GM12878 (cell line): Measurements from ENCODE around the gene MICALL2. TPM values are rescaled to one million over a fixed set of nuclear protein-coding genes. Genes with fewer than 3 reads are reported as not detected.

ENCODE experiments used
- ATAC-seq: fragments of 200-7000 bp; cut with Tn5 transposase; 3 replicates; pipeline ENCODE4 v1.9.1; 2020; ENCODE audit warnings: mild to moderate bottlenecking, moderate library complexity
- BruUV-seq: library from RNA; stranded (reverse); fragments of 400-500 nt; replicated peaks from 2 replicates; lab custom pipeline; 2021; lab: Mats Ljungman, UMichigan
- CTCF ChIA-PET: fragments of 300-600 bp; sonication (Branson Sonifier 250); formaldehyde crosslinking; extraction: SDS; loops from one replicate; lab custom pipeline; 2021; ENCODE audit warnings: inconsistent platforms; lab: Yijun Ruan, JAX
- POLR2A ChIA-PET: fragments of 350-600 bp; formaldehyde crosslinking; extraction: SDS; loops from one replicate; lab custom pipeline; 2021; ENCODE audit warnings: inconsistent platforms; lab: Charles Lee
- RAD21 ChIA-PET: fragments of 300-600 bp; sonication (Branson Sonifier 250); formaldehyde crosslinking; loops from one replicate; lab custom pipeline; 2023; ENCODE audit warnings: antibody characterized with exemption; ENCODE audit not compliant: unreplicated experiment; lab: Charles Lee
- SMC1A ChIA-PET: fragments of 300-600 bp; sonication (Branson Sonifier 250); formaldehyde crosslinking; loops from one replicate; lab custom pipeline; 2023; ENCODE audit not compliant: unreplicated experiment, uncharacterized antibody; lab: Charles Lee
- DNase-seq: peaks from one replicate; pipeline ENCODE4 v3.0.0-alpha.2; 2011; ENCODE audit warnings: low read depth, low spot score
- FAIRE-seq: peaks from 3 replicates; lab custom pipeline; 2011; peaks lifted over from hg19 to GRCh38; lab: Jason Lieb, UNC
- H2AFZ ChIP-seq: 2 replicates; pipeline ENCODE4 v1.6.0; 2011; ENCODE audit warnings: low read depth, low read length, control low read depth; ENCODE audit not compliant: control insufficient read depth
- H3K27ac ChIP-seq: 2 replicates; pipeline ENCODE4 v1.5.1; 2011; ENCODE audit warnings: control low read depth; ENCODE audit not compliant: control insufficient read depth, insufficient read depth
- H3K27me3 ChIP-seq, 2 experiments: replicated peaks in 1 of 2; 2 replicates each; pipeline versions ENCODE4 v1.6.0 to v1.6.1; 2011; ENCODE audit warnings: low read length in 1 of 2; ENCODE audit not compliant: control insufficient read depth in 2 of 2, insufficient read depth in 2 of 2
- H3K36me3 ChIP-seq, 2 experiments: 2 replicates each; pipeline ENCODE4 v1.5.1; 2011; ENCODE audit warnings: low read length in 1 of 2; ENCODE audit not compliant: control insufficient read depth in 2 of 2, insufficient read depth in 2 of 2
- H3K4me1 ChIP-seq: 2 replicates; pipeline ENCODE4 v1.6.1; 2011; ENCODE audit warnings: mild to moderate bottlenecking, low read length, moderate library complexity, mixed read lengths; ENCODE audit not compliant: control insufficient read depth, insufficient read depth
- H3K4me2 ChIP-seq: 2 replicates; pipeline ENCODE4 v1.6.0; 2011; ENCODE audit warnings: control low read depth; ENCODE audit not compliant: control insufficient read depth, insufficient read depth
- H3K4me3 ChIP-seq: fragments of 200-600 bp; sonication (generic); 2 replicates; pipeline ENCODE4 v1.5.1; 2016
- H3K79me2 ChIP-seq: 2 replicates; pipeline ENCODE4 v1.6.0; 2011; ENCODE audit warnings: low read length; ENCODE audit not compliant: control insufficient read depth, insufficient read depth
- H3K9ac ChIP-seq: 2 replicates; pipeline ENCODE4 v1.8.0; 2011; ENCODE audit warnings: low read length, control low read depth, mixed read lengths; ENCODE audit not compliant: control insufficient read depth, insufficient read depth
- H3K9me3 ChIP-seq: replicated peaks from 3 replicates; pipeline ENCODE4 v1.5.1; 2011; ENCODE audit warnings: mild to moderate bottlenecking, low read length; ENCODE audit not compliant: control insufficient read depth, insufficient read depth
- H4K20me1 ChIP-seq: 2 replicates; pipeline ENCODE4 v1.6.0; 2011; ENCODE audit not compliant: control insufficient read depth, insufficient read depth
- CBX3 ChIP-seq: fragments of 200-600 bp; sonication (generic); IDR thresholded peaks from 2 replicates; pipeline ENCODE4 v1.6.1; 2016; ENCODE audit warnings: low read depth, borderline replicate concordance
- DPF2 ChIP-seq: fragments of 450-650 bp; IDR thresholded peaks from 2 replicates; pipeline ENCODE4 v1.6.1; 2017; ENCODE audit warnings: mild to moderate bottlenecking
- ETV6 ChIP-seq, 2 experiments: fragments of 450-650 bp in 1 of 2; IDR thresholded peaks in 1 of 2; conservative IDR thresholded peaks in 1 of 2; 2 replicates each; pipeline ENCODE4 v1.6.1; 2014; ENCODE audit warnings: antibody characterized with exemption in 1 of 2, borderline replicate concordance in 1 of 2, low read depth in 1 of 2, mild to moderate bottlenecking in 1 of 2, moderate library complexity in 1 of 2
- LARP7 ChIP-seq: fragments of 450-650 bp; IDR thresholded peaks from 2 replicates; pipeline ENCODE4 v1.6.1; 2017; ENCODE audit warnings: mild to moderate bottlenecking
- NR2F1 ChIP-seq: fragments of 450-650 bp; conservative IDR thresholded peaks from 2 replicates; pipeline ENCODE4 v1.6.1; 2017; ENCODE audit warnings: mild to moderate bottlenecking
- RAD51 ChIP-seq: fragments of 450-650 bp; IDR thresholded peaks from 2 replicates; pipeline ENCODE4 v1.6.1; 2016; ENCODE audit warnings: moderate library complexity, mild to moderate bottlenecking, inconsistent platforms
- RELA ChIP-seq: fragments of 450-650 bp; IDR thresholded peaks from 2 replicates; pipeline ENCODE4 v1.8.0; 2014; ENCODE audit warnings: borderline replicate concordance; ENCODE audit not compliant: partially characterized antibody
- SREBF1 ChIP-seq: IDR thresholded peaks from 2 replicates; pipeline ENCODE4 v1.6.1; 2012; ENCODE audit warnings: mild to moderate bottlenecking, low read length
- SREBF2 ChIP-seq: IDR thresholded peaks from 2 replicates; pipeline ENCODE4 v1.6.1; 2012; ENCODE audit warnings: mild to moderate bottlenecking, low read length
- SRF ChIP-seq, 2 experiments: IDR thresholded peaks; 2 replicates each; pipeline ENCODE4 v1.6.1; 2011; ENCODE audit warnings: low read depth in 2 of 2, low read length in 2 of 2, mild to moderate bottlenecking in 1 of 2, moderate library complexity in 1 of 2
- TCF12 ChIP-seq: IDR thresholded peaks from 2 replicates; pipeline ENCODE4 v1.6.1; 2011; ENCODE audit warnings: low read depth, mild to moderate bottlenecking, low read length
- ZBTB11 ChIP-seq: fragments of 450-650 bp; formaldehyde crosslinking; IDR thresholded peaks from 2 replicates; pipeline ENCODE4 v1.5.0; 2022; ENCODE audit warnings: mild to moderate bottlenecking, missing genetic modification characterization
- ZNF207 ChIP-seq: fragments of 450-650 bp; IDR thresholded peaks from 2 replicates; pipeline ENCODE4 v1.6.1; 2014; ENCODE audit warnings: antibody characterized with exemption, mild to moderate bottlenecking, borderline replicate concordance
- WGBS: methylation state at CpG from one replicate; pipeline ENCODE4 v1.1.6; 2016; ENCODE audit warnings: low lambda C conversion rate; ENCODE audit not compliant: insufficient replicate concordance, insufficient coverage; ENCODE audit errors: missing lambda C conversion rate; 5-methylcytosine and 5-hydroxymethylcytosine counted together
- in situ Hi-C: fragments of 300-500 bp; cut with MboI; formaldehyde crosslinking; loops from 9 replicates; pipeline ENCODE4 v1.14.3; 2018; ENCODE audit warnings: mixed read lengths
- intact Hi-C: fragments of 100-400 bp; cut with micrococcal nuclease; formaldehyde crosslinking; loops from one replicate; pipeline ENCODE4 v1.14.2; 2022; ENCODE audit not compliant: unreplicated experiment
- polyA plus RNA-seq, 11 experiments: library from polyadenylated mRNA; depleted of rRNA in 4 of 11; unstranded in 6 of 11; stranded (reverse) in 5 of 11; fragments of >200 nt; fragmentation: Nextera tagmentation in 4 of 11; fragmentation: Illumina TruSeq in 1 of 11; extraction: Ambion mirVana in 4 of 11; extraction: Trizol in 1 of 11; gene quantifications; 1 replicate in 1 of 11; 2 replicates in 10 of 11; pipeline versions ENCODE4 v1.2.1 to v1.2.3, GENCODE V29; 2011 to 2016; ENCODE audit warnings: inconsistent platforms in 2 of 11, missing spikeins in 2 of 11, low read depth in 1 of 11
- total RNA-seq, 4 experiments: library from RNA; depleted of rRNA in 3 of 4; stranded (reverse); fragments of >200 nt in 3 of 4; fragmentation: Illumina TruSeq in 1 of 4; extraction: Trizol in 1 of 4; gene quantifications; 2 replicates each; pipeline versions ENCODE4 v1.2.1 to v1.2.3, GENCODE V29; 2013 to 2021
- TF ChIP-seq, protein P1 (sequence below): fragments of 450-650 bp; IDR thresholded peaks from 2 replicates; pipeline ENCODE4 v1.6.1; 2017; ENCODE audit warnings: low read depth, mild to moderate bottlenecking, moderate library complexity

The MICALL2 gene
- total and polyA plus RNA-seq, 10 of the 15 experiments (the other 5 are each of a cell fraction or from before 2014, with no cell fraction given): 0.04 to 1.7 (median 0.83) TPM; not detected in 3

DNA sequence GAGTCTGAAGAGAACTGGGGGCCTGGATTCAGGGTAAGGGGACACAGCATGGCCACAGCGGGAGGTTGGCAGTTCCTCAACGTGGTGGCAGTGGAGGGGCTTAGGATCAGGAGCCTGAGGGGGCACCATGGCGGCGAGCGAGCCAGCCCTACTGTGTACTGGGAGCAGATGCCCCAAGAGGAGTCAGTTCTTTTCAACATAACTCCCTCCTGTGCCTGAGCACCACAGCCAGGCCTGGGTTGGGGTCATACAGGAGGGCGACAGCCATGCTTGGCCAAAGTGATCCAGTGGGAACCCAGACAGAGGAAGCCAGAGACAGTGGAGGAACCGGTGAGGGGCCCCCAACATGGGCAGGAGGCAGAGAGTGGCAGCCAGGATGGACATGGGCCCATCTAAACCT lies 65.8 kb downstream of the MICALL2 start:
- no peaks in the 10 kb centered on the region for H3K79me2 ChIP-seq
- no peak for FAIRE-seq
- SMC1A ChIA-PET: no interaction called here
- CTCF ChIA-PET: no interaction called here
- no peaks in the 10 kb centered on the region for H3K27me3 ChIP-seq
- no peak for ATAC-seq
- H3K27ac ChIP-seq: no peak overlapping the region
- POLR2A ChIA-PET: no interaction called here
- RAD21 ChIA-PET: no interaction called here
- no TSS peak for BruUV-seq
- peaks cover 3% of the 10 kb centered on the region; the same call in 2 of the 3 replicates for H3K9me3 ChIP-seq
- H3K4me3 ChIP-seq: no peak overlapping the region
- no peaks in the 10 kb centered on the region for H3K4me1 ChIP-seq
- no peaks in the 10 kb centered on the region for H4K20me1 ChIP-seq
- no peak overlapping the region for H3K4me2 ChIP-seq
- no peaks in the 10 kb centered on the region for H3K36me3 ChIP-seq
- WGBS: 15% methylated on average over 7 of the region's 7 CpGs
- TF ChIP-seq ETV6 (conservative IDR thresholded peaks at IDR 0.05 in 1 of 2, IDR thresholded peaks at IDR 0.05 in 1 of 2; ENCODE audit: borderline replicate concordance in 1 of 2, low read depth in 1 of 2) (no peak), RAD51 (no peak), ZBTB11 (CRISPR knock-in tag) (no peak), ZNF207 (no peak), LARP7 (no peak), SREBF2 (no peak), DPF2 (no peak), SREBF1 (no peak), RELA (no peak), SRF (IDR thresholded peaks at IDR 0.05; ENCODE audit: low read depth in 2 of 2, low read length in 2 of 2) (no peak), NR2F1 (no peak), TCF12 (no peak), CBX3 (no peak)
- TF ChIP-seq, protein P1, sequence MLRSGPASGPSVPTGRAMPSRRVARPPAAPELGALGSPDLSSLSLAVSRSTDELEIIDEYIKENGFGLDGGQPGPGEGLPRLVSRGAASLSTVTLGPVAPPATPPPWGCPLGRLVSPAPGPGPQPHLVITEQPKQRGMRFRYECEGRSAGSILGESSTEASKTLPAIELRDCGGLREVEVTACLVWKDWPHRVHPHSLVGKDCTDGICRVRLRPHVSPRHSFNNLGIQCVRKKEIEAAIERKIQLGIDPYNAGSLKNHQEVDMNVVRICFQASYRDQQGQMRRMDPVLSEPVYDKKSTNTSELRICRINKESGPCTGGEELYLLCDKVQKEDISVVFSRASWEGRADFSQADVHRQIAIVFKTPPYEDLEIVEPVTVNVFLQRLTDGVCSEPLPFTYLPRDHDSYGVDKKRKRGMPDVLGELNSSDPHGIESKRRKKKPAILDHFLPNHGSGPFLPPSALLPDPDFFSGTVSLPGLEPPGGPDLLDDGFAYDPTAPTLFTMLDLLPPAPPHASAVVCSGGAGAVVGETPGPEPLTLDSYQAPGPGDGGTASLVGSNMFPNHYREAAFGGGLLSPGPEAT: no peak
- DNase-seq: no peak
- intact Hi-C loops (no loop called here), in situ Hi-C loops (no loop called here)
- no peak overlapping the region for H3K9ac ChIP-seq
- H2AFZ ChIP-seq: no peak overlapping the region
